Dendritic cell treated with granulocyte-macrophage colony-stimulating factor and Interleukin-4, amounts not matched to agents 40 ng/mL and 50 ng/mL, for 4 days (primary cell): ENCODE measurements around the gene ZNF25.
A peak's percentile ranks its signal among the peaks of the same experiment; 100 is the strongest.
"Not testable (repeated sequence)": the region's sequence is repeated elsewhere in the genome, so short reads cannot be mapped to it uniquely, and the experiment has no call there.

Experiments used
- H3K27ac Mint-ChIP-seq: one replicate; pipeline ENCODE4 v1.8.0; 2022; ENCODE audit warnings: mild to moderate bottlenecking, mixed read lengths
- H3K27me3 Mint-ChIP-seq: one replicate; pipeline ENCODE4 v1.8.0; 2022; ENCODE audit warnings: mild to moderate bottlenecking, mixed read lengths
- H3K36me3 Mint-ChIP-seq: one replicate; pipeline ENCODE4 v1.8.0; 2022; ENCODE audit warnings: low read depth, mixed read lengths
- H3K4me1 Mint-ChIP-seq: one replicate; pipeline ENCODE4 v1.8.0; 2022; ENCODE audit warnings: low read depth, mixed read lengths
- H3K4me3 Mint-ChIP-seq: one replicate; pipeline ENCODE4 v1.8.0; 2022; ENCODE audit warnings: mild to moderate bottlenecking, moderate library complexity, mixed read lengths
- H3K9me3 Mint-ChIP-seq: one replicate; pipeline ENCODE4 v1.8.0; 2022; ENCODE audit warnings: mixed read lengths
- intact Hi-C: fragments of 100-400 bp; cut with micrococcal nuclease; formaldehyde crosslinking; loops from one replicate; pipeline ENCODE4 v1.15.0; 2022

Gene ZNF25

DNA sequence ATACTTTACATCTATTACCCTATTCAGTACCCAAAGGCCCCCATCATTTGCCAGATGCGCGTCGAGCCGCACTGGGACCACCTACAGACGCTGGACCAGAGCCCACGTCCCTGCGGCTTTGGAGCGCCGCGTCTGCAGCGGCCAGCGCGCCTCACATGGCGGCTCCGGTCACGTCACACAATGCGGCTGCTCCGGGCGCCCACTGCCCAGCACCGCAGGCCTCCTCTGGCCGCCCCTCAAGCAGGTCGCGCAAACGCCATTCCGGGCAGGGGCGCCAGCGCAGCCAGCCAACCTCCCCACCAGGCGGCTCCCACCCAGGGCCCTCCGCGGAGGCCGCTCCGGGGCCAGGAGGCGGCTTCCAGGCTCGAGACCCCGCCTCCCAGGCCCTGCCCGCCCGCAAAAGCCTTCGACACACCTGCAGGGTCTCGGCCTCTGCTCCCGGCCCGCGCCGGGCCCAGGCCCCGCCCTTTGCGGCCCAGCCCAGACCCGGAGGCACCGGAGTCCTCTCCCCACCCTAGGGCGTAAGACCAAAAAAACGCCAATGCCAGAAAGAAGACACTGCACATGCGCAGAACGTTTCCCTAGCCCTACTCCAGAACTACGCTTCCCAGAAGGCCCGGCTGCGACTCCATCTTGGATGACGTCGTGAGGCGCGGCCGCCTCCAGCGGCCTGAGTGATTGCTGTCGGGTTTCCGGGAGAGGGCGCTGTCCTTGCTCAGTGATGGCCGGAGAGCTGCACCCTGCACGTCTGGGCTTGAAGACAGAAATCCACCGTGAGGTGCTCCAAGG lies at the start of gene ZNF25:
ZNF25 (minus strand) TSS at position 557 of the 789 bp plus-strand sequence. CDS start 4,925 bp downstream, outside the sequence.
- no peaks in the 10 kb centered on the region for H3K27me3 Mint-ChIP-seq
- peak within 1 kb of the TSS; percentile 92 for H3K4me3 Mint-ChIP-seq
- H3K9me3 Mint-ChIP-seq: no peaks in the 10 kb centered on the region
- peaks cover 14% of the 10 kb centered on the region for H3K36me3 Mint-ChIP-seq
- intact Hi-C loops: loop anchor here (1.0 kb wide), 3 partner anchors 34 to 119 kb away; partner anchors contain the start of genes ZNF248, ZNF33A and ZNF37A
- peaks cover 23% of the 10 kb centered on the region for H3K4me1 Mint-ChIP-seq
- H3K27ac Mint-ChIP-seq: peak within 1 kb of the TSS; percentile 97

DNA sequence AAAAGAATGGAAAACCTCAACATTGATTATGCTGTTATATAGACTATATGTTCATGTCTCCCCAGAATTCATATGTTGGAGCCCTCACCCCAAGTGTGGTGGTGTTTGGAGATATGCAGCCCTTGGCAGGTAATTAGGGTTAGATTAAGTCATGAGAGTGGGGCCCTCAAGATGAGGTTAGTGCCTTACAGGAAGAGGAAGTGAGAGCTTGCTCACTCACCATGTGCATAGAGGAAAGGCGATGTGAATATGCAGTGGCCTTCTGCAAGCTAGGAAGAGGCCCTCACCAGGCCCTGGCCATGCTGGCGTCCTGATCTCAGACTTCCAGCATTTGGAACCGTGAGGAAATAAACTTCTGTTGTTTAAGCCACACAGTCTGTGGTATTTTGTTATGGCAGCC lies 48.8 kb upstream of the ZNF25 start:
- intact Hi-C loops: no loop called here
- Mint-ChIP-seq H3K36me3 (peaks cover 77% of the 10 kb centered on the region), H3K4me3 (no peak overlapping the region), H3K27me3 (no peaks in the 10 kb centered on the region), H3K9me3 (peaks cover 8% of the 10 kb centered on the region), H3K27ac (peak overlapping the region; percentile 69), H3K4me1 (peaks cover 26% of the 10 kb centered on the region)

DNA sequence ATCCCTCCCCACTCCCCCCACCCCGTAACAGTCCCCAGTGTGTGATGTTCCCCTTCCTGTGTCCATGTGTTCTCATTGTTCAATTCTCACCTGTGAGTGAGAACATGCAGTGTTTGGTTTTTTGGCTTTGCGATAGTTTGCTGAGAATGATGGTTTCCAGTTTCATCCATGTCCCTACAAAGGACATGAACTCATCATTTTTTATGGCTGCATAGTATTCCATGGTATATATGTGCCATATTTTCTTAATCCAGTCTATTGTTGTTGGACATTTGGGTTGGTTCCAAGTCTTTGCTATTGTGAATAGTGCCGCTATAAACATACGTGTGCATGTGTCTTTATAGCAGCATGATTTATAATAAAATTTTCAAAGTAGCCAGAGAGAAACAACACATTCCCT lies 42.7 kb upstream of the ZNF25 start:
- H3K27ac Mint-ChIP-seq: peak overlapping the region; percentile 47
- H3K9me3 Mint-ChIP-seq, H3K4me3 Mint-ChIP-seq, intact Hi-C loops, H3K27me3 Mint-ChIP-seq: not testable (repeated sequence)
- H3K36me3 Mint-ChIP-seq: peaks cover 84% of the 10 kb centered on the region
- peaks cover 19% of the 10 kb centered on the region for H3K4me1 Mint-ChIP-seq

DNA sequence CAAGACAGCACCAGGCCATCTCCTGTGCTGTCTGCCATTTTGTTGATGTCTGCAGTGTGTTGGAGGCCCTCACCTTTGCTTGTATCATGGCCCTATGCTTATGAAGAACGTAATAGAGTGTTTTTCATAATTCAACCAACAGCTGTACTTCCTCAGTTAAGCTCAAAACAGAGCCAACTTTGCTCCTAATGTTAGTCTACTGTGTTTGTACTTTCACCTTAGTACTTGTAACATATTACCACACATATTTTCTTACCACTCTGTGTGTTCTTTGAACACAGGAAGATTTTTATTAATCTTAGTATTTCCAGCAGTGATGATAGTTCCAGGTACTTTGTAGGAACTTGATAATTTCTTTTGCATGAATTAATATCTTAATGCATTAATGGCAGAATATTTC lies 39.9 kb upstream of the ZNF25 start:
- intact Hi-C loops: no loop called here
- H3K36me3 Mint-ChIP-seq: peaks cover 93% of the 10 kb centered on the region
- H3K9me3 Mint-ChIP-seq: peaks cover 9% of the 10 kb centered on the region
- H3K27ac Mint-ChIP-seq: no peak overlapping the region
- no peak overlapping the region for H3K4me3 Mint-ChIP-seq
- H3K4me1 Mint-ChIP-seq: peaks cover 33% of the 10 kb centered on the region
- no peaks in the 10 kb centered on the region for H3K27me3 Mint-ChIP-seq

DNA sequence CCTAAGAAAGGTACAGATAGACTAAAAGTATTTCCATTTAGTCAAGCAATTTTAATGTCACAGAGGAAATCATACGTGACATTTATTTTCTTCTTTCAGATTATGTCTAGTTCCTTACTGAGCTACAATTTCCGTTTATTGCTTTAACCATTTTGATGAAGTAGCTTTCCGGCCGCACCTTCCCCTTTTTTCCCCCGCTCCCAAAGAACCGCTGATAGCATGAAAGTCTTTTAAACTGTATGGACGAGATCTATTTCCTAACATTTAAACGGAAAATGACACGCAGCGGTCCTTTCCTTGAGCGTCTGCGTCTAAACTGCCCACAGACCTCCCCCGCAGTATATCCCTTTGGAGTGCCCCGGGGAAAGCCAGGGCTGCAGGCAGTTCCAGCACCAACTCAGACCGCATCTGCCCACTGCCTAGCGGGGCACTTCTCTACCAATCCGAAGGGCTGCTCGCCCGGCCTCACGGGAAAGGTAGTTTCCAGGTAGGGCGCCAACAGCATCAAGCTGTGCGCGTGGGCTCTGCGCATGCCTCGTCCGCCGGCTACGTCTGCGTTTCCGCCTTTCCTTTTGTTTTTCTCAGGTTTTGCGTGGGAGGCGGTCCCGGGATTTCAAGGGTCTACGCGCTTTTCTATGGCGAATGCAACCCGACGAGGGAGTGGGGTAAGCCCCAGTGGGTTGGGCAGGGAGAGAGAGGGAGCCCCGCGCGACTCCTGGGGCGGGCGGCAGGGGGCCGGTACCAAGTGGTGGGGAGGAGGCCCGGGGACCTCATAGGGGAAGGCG lies 33.9 kb upstream of the ZNF25 start, which contains the start of gene ZNF33A:
ZNF33A (plus strand) TSS at position 557 of the 785 bp plus-strand sequence. CDS start 1,667 bp downstream, outside the sequence.
- intact Hi-C loops: loop anchor here (1.0 to 2.0 kb wide), 3 partner anchors 34 to 154 kb away; partner anchors contain the start of genes ZNF248, ZNF25 and ZNF37A
- peaks cover 10% of the 10 kb centered on the region for H3K9me3 Mint-ChIP-seq
- peak within 1 kb of the TSS; percentile 100 for H3K27ac Mint-ChIP-seq
- peaks cover 43% of the 10 kb centered on the region for H3K4me1 Mint-ChIP-seq
- no peaks in the 10 kb centered on the region for H3K27me3 Mint-ChIP-seq
- peak within 1 kb of the TSS; percentile 94 for H3K4me3 Mint-ChIP-seq
- H3K36me3 Mint-ChIP-seq: peaks cover 46% of the 10 kb centered on the region

DNA sequence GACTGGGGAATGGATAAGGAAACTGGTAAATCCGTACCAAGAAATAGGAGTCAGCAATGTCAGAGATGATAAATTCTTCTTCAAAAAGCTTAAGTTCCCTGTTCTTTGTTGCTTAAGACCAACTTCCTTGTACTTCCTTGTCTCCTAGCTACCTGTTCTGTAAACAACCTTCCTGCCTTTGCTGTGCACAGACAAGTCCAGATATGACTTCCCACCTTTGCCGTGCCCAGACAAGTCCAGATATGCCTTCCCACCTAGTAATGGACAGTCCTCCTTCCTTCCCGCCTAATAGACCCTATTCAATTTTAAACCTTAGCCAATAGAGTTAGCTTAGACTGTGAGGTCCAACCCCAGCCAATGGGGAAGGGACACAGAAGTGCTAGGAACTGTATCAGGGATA lies 31.5 kb upstream of the ZNF25 start:
- peak overlapping the region; percentile 76 for H3K27ac Mint-ChIP-seq
- no peaks in the 10 kb centered on the region for H3K27me3 Mint-ChIP-seq
- peaks cover 23% of the 10 kb centered on the region for H3K36me3 Mint-ChIP-seq
- intact Hi-C loops: no loop called here
- no peak overlapping the region for H3K4me3 Mint-ChIP-seq
- H3K4me1 Mint-ChIP-seq: peaks cover 38% of the 10 kb centered on the region
- peaks cover 10% of the 10 kb centered on the region for H3K9me3 Mint-ChIP-seq

DNA sequence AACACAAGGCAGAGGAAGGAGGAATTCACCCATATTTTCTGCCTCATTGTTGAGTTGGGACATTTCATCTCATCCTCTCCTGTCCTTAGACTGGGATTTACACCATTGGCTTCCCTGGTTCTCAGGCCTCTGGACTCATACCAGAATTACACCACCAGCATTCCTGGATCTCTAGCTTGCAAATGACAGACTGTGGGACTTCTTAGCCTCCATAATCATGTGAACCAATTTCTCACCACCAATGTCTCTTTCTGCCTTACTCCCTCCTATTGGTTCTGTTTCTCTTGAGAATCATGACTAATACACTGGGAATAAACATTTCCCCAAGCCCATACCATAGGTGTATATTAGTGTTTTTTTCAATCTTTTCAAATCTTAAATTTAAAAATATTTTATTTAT lies 31.1 kb upstream of the ZNF25 start:
- Mint-ChIP-seq H3K9me3 (peaks cover 10% of the 10 kb centered on the region), H3K4me3 (no peak overlapping the region), H3K4me1 (peaks cover 36% of the 10 kb centered on the region), H3K36me3 (peaks cover 18% of the 10 kb centered on the region), H3K27ac (peak overlapping the region; percentile 76), H3K27me3 (no peaks in the 10 kb centered on the region)
- intact Hi-C loops: no loop called here

DNA sequence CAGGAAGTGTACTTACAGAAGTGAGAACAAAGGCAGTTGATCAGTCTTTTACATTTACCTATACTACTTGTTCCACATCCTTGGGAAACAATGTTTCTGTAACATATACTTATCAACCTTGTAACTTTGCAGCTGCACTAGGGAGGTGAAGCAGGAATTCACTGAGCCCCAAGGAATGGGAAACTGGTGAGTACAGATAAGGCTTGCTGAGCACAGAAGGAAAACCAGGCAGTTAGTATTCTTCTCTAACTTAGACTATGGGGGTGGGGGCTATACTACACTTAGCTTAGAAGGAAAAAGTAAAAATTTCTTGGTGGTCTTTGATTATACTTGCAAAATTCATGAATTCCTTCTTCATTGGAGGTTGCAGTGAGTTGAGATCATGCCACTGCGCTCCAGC lies 27.1 kb upstream of the ZNF25 start:
- intact Hi-C loops: no loop called here
- Mint-ChIP-seq H3K27ac (no peak overlapping the region), H3K4me1 (peaks cover 16% of the 10 kb centered on the region), H3K27me3 (no peaks in the 10 kb centered on the region), H3K36me3 (peaks cover 4% of the 10 kb centered on the region), H3K9me3 (peaks cover 10% of the 10 kb centered on the region), H3K4me3 (no peak overlapping the region)

DNA sequence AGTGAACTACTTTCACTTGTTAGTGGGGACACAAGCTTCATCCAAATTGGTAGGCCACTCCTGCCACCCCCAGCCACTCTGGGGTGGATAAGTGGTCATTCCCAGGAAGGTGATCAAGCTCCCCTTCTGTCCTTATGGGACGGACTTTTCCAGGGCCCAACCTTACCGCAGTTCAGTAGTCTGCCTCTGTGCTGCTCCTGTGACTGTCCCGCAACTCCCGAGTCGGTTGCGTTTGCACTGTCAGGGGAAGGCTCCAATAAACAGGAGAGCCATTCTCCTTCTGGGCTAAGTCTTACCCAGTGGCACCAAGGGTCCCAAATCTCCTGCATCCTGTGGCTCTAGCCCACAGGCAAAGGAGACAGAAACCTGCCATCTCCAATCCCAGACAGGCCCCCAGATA lies 26.6 kb upstream of the ZNF25 start:
- Mint-ChIP-seq H3K27ac (no peak overlapping the region), H3K36me3 (no peaks in the 10 kb centered on the region), H3K4me3 (no peak overlapping the region), H3K9me3 (peaks cover 6% of the 10 kb centered on the region), H3K4me1 (peaks cover 12% of the 10 kb centered on the region), H3K27me3 (no peaks in the 10 kb centered on the region)
- intact Hi-C loops: no loop called here

DNA sequence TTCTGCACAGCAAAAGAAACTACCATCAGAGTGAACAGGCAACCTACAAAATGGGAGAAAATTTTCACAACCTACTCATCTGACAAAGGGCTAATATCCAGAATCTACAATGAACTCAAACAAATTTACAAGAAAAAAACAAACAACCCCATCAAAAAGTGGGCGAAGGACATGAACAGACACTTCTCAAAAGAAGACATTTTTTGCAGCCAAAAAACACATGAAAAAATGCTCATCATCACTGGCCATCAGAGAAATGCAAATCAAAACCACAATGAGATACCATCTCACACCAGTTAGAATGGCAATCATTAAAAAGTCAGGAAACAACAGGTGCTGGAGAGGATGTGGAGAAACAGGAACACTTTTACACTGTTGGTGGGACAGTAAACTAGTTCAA lies 24.0 kb upstream of the ZNF25 start:
- H3K4me3 Mint-ChIP-seq, H3K27me3 Mint-ChIP-seq, H3K4me1 Mint-ChIP-seq, H3K27ac Mint-ChIP-seq, intact Hi-C loops, H3K36me3 Mint-ChIP-seq: not testable (repeated sequence)
- peaks cover 15% of the 10 kb centered on the region for H3K9me3 Mint-ChIP-seq

DNA sequence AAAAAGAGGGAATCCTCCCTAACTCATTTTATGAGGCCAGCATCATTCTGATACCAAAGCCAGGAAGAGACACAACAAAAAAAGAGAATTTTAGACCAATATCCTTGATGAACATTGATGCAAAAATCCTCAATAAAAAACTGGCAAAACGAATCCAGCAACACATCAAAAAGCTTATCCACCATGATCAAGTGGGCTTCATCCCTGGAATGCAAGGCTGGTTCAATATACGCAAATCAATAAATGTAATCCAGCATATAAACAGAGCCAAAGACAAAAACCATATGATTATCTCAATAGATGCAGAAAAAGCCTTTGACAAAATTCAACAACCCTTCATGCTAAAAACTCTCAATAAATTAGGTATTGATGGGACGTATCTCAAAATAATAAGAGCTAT lies 22.5 kb upstream of the ZNF25 start:
- H3K4me3 Mint-ChIP-seq, H3K36me3 Mint-ChIP-seq, H3K27me3 Mint-ChIP-seq, H3K4me1 Mint-ChIP-seq, H3K27ac Mint-ChIP-seq, intact Hi-C loops: not testable (repeated sequence)
- H3K9me3 Mint-ChIP-seq: peaks cover 15% of the 10 kb centered on the region

DNA sequence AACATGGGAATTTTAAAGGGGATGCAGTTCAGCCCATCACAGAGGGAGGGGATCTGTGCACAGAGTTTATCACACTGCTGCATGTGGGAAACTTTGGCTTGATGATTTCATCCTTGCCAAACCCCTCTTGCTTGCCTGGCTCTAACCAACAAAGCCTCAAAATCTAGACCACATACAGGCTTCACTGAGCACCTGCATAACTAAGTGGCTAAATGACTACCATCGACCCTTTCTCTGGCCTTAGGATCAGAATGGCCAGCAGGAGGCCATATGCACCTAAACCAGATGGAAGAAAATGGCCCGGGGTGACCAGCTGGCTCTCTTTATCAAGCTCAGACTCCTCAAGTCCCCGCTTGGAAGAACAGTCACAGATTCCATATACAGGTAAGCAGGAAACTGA lies 15.6 kb upstream of the ZNF25 start:
- Mint-ChIP-seq H3K27ac (no peak overlapping the region), H3K4me1 (no peaks in the 10 kb centered on the region), H3K9me3 (peaks cover 9% of the 10 kb centered on the region), H3K27me3 (no peaks in the 10 kb centered on the region), H3K36me3 (no peaks in the 10 kb centered on the region), H3K4me3 (no peak overlapping the region)
- intact Hi-C loops: no loop called here

DNA sequence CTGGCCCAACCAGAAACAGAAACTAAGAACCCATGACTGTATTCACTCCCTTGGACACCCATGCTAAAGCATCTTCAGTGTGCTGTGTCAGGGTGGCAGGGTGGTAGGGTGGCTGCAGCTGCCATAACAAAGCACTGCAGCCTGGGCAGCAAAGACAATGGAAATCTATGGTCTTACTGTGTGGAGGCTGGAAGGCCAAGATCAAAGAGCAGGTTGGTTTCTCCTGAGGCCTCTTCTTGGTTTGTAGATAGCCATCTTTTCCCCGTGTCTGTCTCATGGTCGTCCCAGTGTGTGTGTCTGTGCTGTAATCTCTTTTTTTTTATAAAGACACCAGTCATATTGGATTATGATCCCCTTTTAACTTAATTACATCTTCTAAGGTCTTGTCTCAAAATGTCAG lies 15.2 kb upstream of the ZNF25 start:
- Mint-ChIP-seq H3K4me1 (no peaks in the 10 kb centered on the region), H3K27me3 (no peaks in the 10 kb centered on the region), H3K27ac (no peak overlapping the region), H3K4me3 (no peak overlapping the region), H3K36me3 (no peaks in the 10 kb centered on the region), H3K9me3 (peaks cover 6% of the 10 kb centered on the region)
- intact Hi-C loops: no loop called here

DNA sequence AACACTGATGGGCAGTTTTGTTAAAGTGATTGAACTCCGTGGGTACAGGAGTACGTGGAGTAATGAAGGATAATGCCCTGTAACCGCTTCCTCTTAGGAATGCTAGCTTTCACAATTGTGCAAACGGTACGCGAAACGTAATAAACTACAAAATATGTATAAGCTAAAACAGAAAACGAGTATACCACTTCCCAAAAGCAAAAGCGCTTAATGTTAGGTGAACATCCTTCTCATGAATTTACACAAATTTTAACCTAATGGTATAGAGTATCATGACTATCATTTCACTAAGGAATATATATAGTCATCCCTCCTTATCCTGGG lies 395 bp upstream of the ZNF25 start:
- peaks cover 23% of the 10 kb centered on the region for H3K4me1 Mint-ChIP-seq
- H3K27me3 Mint-ChIP-seq: no peaks in the 10 kb centered on the region
- intact Hi-C loops: loop anchor here (1.0 kb wide), 3 partner anchors 33 to 120 kb away; partner anchors contain the start of genes ZNF248, ZNF33A and ZNF37A
- H3K27ac Mint-ChIP-seq: peak overlapping the region; percentile 97
- peak overlapping the region; percentile 92 for H3K4me3 Mint-ChIP-seq
- no peaks in the 10 kb centered on the region for H3K9me3 Mint-ChIP-seq
- H3K36me3 Mint-ChIP-seq: peaks cover 9% of the 10 kb centered on the region
